Measurements from ENCODE around the gene RAB36.

RAB36 gene

DNA sequence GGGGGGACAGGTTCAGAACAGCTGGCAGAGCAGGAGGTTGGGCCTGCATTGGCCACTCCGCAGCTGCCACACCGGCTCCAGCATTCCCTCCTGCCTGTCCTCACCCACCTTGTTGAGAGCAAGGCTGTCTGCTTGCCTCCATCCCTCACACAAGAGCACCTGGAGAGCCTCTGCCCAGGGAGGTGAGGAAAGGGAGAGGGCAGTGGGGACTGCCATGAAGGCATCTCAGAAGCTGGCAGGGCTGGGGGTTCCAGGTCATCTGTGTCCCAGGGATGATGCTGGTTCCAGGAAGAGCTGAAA is 30.6 kb upstream of the RAB36 start:
- no peak for DNase-seq (ENCODE audit: low spot score)

DNA sequence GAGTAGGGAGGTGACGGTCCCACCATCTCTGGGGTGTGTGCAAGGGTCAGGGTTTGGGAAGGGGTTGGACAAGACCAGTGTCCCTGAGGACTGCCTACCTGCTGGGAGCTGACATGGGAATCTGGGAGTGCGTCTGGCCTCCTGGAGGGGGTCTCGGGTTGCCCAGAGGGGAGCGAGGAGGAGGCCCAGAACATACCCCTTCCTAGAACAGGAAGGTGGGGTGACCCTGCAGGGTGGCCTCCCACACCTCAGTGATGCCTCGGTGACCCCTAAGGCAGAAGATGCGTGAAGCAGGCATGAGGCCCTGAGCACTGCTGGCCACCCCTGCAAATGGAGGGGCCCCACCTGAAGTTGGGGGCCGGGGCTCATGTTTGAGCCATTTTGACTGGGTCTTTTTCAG is 29.9 kb upstream of the RAB36 start:
- DNase-seq (ENCODE audit: low spot score), result no peak
- TF ChIP-seq, protein P1, sequence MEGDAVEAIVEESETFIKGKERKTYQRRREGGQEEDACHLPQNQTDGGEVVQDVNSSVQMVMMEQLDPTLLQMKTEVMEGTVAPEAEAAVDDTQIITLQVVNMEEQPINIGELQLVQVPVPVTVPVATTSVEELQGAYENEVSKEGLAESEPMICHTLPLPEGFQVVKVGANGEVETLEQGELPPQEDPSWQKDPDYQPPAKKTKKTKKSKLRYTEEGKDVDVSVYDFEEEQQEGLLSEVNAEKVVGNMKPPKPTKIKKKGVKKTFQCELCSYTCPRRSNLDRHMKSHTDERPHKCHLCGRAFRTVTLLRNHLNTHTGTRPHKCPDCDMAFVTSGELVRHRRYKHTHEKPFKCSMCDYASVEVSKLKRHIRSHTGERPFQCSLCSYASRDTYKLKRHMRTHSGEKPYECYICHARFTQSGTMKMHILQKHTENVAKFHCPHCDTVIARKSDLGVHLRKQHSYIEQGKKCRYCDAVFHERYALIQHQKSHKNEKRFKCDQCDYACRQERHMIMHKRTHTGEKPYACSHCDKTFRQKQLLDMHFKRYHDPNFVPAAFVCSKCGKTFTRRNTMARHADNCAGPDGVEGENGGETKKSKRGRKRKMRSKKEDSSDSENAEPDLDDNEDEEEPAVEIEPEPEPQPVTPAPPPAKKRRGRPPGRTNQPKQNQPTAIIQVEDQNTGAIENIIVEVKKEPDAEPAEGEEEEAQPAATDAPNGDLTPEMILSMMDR (IDR thresholded peaks at IDR 0.05; ENCODE audit: extremely low read depth, missing control alignments), result no peak

More for the DNA sequence above, 30.6 kb upstream of the RAB36 start:
- TF ChIP-seq, protein P1 (IDR thresholded peaks at IDR 0.05; ENCODE audit: extremely low read depth, missing control alignments), result no peak

DNA sequence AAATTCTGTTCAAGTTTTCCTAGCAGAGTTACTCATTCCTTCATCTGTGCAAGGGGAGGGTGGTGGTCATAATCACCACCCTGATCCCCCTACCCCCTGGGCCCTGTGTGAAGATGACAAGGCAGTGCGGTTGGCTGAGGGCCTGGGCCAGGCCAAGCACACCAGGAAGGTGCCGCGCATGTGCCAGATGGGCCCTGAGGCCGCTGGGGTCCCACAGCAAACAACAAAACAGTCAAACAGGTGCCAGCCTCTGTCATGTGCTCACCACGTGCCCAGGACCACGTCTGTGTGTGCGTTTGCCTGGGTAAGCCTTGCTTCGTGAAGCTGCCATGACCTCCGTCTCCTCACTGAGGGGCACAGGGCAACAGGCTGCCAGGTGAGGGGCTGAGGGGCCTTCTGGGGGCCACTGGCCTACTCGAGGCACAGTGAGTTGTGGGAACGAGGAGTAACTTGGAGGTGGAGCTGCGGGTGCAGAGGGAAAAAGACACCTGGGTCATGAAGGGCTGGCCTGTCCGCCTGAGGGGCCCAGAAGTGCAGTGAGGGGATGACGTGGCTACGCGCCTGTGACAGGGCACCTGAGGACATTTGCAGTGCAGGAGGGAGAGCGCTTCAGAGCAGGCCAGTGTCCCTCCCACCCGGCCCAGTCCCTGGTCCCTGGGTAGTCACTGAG is 29.3 kb upstream of the RAB36 start:
- TF ChIP-seq, protein P1 (IDR thresholded peaks at IDR 0.05; ENCODE audit: extremely low read depth, missing control alignments), result no peak
- no peak for DNase-seq (ENCODE audit: low spot score)

DNA sequence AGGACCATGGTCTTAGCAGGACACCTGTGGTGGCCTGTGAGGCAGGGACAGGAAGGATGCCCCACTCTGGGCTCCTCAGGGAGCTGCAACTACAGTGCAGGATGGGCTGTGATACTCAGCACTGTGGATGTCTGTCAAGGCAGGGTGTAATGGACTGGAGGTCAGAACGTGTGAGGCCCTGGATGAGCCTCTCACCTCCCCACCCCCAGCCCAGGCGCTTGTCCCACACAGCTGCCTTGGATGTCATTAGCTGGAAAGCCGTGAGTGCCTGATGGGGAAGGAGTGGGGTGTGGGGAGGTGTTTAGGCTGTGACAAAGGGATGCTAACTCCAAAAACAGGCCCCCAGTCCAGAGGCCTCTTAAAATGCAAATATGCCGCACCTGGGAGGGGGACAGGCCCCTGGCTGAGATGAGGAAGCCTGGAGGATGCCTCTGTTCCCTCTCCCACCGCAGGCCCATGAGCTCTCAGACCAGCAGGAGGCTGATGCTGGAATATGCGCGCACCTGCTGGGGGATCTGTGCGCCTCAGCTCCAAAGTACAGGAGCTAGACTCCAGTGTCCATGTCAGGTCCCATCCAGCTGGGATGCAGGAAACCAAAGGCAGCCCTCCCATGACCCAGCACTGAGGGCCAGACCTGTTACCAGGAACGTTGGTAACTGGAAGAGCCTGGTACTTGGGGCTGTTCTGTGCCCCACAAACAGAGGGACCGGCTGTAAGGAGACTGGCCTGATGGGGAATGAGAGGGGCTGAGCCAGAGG is 28.6 kb upstream of the RAB36 start:
- no peak for DNase-seq (ENCODE audit: low spot score)
- TF ChIP-seq, protein P1 (IDR thresholded peaks at IDR 0.05; ENCODE audit: extremely low read depth, missing control alignments), result no peak

DNA sequence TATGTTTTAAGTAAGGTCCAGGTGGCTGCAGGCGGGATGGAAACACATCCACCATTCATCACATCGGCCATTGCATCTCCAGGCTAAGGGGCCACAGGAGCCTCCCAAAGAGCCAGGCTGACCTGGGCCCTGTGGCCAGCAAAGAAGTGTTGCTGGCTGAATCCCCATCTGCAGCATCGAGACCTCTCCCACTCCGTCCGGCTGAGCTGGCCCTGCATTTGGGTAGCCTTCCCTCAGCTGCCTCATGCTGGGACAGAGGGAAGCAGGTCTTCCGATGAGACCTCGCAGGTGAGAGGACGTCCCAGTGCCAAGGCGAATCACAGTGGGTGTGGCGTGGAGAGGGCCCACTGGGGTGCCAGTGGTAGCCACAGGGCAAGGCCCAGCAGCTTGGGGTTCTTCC is 28.0 kb upstream of the RAB36 start:
- TF ChIP-seq, protein P1 (IDR thresholded peaks at IDR 0.05; ENCODE audit: extremely low read depth, missing control alignments), result no peak
- no peak for DNase-seq (ENCODE audit: low spot score)

DNA sequence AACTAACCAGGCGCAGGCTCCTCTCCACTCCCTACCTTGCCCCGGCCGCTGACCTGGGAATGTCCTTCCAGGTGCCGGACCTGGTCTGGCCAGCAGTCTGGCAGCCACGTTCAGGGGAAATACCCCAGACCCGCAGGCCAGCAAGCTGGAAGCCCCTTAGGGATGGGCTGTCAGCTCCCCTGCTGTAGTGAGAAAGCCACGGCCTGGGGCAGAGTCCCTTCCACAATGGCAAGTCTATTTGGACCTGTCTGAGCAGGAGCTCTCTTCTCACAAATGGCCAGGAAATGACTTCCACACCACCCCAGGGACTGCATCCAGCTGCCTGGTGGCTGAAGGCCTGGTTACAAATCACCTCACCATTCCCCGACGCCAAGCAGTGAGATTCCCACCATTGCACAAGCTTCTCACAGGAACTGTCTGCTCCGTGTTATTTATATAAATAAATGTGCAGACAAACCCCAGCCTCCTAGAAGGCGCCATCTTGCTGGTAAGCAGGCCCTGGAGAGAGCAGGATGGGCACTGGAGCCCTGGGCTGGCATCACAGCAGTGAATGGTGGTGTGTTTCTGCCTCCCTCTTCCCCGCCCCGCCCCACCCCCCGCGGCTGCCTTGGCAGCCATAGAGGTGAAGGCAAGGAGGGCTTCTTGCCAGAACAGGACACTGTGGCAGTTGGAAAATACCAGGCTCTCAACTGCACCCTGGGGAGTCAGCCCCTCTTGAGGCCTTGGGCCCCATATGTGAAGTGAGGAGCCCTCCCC is 27.2 kb upstream of the RAB36 start:
- no peak for DNase-seq (ENCODE audit: low spot score)
- TF ChIP-seq, protein P1 (IDR thresholded peaks at IDR 0.05; ENCODE audit: extremely low read depth, missing control alignments), result no peak
